Measurements from ENCODE around the gene ASCL4.
A peak's percentile ranks its signal among the peaks of the same experiment; 100 is the strongest.

GRCh38 chr12:107760809-107761501, 13.5 kb upstream of the ASCL4 start, which contains the start of gene PRDM4:
- TF ChIP-seq POLR2AphosphoS5 (IDR thresholded peaks at IDR 0.05; ENCODE audit: borderline replicate concordance, low read depth, low read length) (peak; percentile 69; the same call in 1 of the 2 replicates), EZH2 (IDR thresholded peaks at IDR 0.05) (no peak)

Data from SK-N-MC (cell line).